HG02623 (cell line): ENCODE measurements around the gene INPP5E.

ENCODE experiments used
- ATAC-seq: cut with Tn5 transposase; IDR thresholded peaks from one replicate; pipeline ENCODE4 v1.9.1; 2021; ENCODE audit warnings: moderate library complexity; ENCODE audit not compliant: unreplicated experiment

Gene INPP5E, protein sequence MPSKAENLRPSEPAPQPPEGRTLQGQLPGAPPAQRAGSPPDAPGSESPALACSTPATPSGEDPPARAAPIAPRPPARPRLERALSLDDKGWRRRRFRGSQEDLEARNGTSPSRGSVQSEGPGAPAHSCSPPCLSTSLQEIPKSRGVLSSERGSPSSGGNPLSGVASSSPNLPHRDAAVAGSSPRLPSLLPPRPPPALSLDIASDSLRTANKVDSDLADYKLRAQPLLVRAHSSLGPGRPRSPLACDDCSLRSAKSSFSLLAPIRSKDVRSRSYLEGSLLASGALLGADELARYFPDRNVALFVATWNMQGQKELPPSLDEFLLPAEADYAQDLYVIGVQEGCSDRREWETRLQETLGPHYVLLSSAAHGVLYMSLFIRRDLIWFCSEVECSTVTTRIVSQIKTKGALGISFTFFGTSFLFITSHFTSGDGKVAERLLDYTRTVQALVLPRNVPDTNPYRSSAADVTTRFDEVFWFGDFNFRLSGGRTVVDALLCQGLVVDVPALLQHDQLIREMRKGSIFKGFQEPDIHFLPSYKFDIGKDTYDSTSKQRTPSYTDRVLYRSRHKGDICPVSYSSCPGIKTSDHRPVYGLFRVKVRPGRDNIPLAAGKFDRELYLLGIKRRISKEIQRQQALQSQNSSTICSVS

DNA sequence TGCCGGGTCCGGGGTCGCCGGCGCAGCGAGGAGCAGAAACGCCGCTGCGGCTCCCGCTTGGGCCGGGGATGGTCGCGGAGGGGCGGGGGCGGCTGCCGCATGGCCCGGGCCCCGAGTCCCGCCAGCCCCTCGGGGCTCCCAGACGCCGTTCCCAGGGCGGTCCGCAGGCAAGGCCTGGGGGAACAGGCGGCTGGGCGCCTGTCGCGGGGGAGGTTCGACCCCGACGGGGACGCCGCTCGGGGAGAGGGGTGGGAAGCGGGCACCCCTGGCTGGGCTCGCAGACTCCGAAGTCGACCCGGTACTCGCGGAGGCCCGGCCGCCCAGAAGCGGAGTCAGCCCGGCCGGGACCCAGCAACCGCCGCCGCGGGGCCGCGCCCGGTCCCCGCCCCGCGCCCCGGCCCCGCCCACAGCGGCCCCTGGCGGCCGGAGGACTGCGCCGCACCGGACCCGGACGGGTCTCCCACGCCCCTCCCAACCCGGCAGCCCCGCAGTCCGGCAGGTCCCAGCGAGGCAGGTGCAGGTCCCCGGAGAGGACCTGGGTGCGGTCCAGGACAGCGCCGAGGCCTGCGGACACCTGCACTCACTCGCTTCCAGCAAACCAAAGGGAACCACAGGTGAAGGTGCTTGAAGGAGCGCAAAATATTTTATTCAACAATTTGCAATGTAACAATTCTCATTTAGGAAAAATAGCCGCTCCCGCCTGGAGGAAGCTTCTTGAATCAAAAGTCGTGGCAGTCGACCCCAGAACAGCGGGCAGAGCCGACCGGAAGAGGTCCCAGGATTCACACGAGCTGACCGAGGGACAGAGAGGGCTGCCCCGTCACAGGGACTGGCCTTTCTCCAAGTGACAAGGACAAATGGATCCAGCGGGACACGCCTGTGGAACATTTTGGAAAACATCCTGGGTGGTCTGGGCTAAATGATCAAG is at the start of gene INPP5E:
INPP5E (minus strand) TSS at position 365 of the 928 bp plus-strand sequence. CDS start 426 bp downstream, outside the sequence.
- ATAC-seq, result peak; percentile 59

DNA sequence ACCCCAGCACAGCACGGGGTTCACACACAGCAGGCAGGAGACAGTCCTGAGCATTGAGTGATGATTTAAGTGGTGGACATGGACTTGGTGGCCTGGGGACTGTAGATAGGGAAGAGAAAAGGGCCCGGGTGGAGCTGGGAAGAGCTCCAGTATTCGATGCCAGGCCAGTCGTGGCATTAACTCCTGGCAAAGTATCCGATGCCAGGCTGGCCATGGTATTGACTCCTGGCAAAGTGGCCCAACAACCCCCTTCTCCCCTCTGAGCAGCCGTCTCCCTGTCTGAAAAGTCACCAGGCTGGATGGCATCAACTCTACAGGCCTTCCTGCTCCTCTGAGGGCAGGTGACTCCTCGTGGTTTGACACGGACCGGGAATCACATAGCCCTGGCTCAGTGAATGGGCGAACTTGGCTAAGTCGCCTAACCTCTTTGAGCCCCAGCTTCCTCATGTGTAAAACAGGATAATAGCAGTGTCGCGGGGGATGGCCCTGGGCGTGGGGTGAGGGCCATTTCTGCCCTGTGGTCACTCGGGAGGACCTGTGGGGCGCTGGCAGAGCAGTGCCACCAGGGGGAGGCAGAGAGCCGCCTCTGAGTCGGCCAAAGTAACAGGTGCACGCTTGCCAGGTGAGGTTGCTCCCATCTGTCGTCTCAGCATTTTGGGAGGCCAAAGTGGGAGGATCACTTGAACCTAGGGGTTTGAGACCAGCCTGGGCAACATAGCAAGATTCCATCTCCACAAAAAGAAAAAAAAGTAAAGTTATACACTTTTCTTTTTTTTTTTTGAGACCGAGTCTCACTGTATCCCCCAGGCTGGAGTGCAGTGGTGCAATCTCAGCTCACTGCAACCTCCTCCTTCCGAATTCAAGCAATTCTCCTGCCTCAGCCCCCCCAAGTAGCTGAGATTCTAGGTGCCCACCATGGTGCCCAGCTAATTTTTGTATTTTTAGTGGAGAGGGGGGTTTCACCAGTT is 48.9 kb upstream of the INPP5E start:
- no peak for ATAC-seq

DNA sequence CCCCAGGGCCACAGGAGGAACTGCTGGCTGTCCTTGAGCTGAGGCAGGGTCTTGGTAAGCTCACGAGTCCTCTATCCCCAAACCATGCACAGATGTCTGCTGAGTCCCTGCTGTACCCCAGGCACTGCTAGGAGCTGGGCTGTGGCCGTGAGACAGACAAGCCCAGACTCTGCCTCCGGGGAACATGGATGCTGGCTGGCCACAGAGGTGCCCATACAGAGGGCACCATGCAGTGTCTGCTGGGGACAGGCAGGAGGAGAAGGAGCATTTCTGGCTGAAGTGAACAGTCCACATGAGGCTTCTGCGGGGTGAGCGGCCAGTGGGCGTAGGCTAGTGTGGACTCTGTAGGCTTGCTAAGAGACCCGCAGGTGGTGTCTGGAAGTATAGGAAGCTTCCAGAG is 48.0 kb upstream of the INPP5E start:
- ATAC-seq, result no peak

DNA sequence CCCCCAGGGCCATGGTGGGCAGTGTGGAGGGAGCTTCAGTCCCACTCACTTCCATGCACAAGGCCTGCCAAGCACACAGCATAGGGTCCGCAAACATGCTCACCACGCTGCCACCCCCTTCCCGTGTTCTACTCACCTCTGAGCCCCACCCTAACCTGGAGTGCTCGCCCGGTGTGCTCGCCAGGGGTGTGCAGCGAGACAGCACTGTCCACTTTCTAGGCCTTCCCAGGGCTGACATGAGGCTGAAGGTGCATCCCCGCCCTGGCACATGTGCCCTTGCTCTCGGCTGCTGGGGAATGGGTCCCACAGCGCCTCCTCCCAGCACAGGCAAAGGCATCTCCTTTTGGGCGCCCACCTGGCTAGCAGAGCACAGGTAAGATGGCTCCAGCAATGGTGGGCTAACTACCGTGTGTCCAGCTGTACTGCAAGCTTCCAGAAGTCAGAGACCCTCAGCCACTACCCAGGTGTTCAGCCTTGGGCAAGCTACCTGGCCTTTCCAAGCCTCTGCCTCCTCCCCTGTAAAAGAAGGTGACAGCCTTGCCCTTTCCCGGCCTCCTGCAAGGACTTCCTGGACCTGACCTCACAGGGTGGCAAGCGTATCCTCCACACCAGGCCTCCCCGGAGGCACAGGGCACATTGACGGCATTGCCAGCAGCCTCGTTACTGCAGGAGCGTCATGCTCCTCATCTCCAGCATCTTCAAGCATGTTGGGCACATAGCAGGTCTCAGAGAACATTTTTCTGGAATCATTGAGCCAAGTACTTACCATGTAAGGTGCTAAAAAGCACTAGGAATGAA is 47.4 kb upstream of the INPP5E start:
- ATAC-seq, result no peak

DNA sequence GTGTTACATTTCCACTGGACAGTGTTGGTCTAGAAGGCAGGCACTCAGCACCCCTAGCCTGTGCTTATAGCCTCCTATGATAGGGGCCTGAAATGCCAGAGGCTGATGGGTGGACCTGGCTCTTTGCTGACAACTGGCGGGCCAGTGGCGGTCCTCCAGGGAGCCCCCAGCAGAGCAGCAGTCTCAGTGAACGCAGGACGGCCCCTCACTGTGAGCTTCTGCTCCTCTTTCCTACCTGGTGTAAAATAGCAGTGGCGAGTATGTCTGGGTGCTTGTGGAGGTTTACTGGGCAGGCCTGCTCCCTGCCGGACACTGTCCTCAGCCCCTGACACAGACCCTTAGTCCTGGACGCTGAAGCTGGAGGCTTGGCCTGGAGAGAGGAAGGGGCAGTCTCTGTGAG is 46.5 kb upstream of the INPP5E start:
- ATAC-seq, result no peak

DNA sequence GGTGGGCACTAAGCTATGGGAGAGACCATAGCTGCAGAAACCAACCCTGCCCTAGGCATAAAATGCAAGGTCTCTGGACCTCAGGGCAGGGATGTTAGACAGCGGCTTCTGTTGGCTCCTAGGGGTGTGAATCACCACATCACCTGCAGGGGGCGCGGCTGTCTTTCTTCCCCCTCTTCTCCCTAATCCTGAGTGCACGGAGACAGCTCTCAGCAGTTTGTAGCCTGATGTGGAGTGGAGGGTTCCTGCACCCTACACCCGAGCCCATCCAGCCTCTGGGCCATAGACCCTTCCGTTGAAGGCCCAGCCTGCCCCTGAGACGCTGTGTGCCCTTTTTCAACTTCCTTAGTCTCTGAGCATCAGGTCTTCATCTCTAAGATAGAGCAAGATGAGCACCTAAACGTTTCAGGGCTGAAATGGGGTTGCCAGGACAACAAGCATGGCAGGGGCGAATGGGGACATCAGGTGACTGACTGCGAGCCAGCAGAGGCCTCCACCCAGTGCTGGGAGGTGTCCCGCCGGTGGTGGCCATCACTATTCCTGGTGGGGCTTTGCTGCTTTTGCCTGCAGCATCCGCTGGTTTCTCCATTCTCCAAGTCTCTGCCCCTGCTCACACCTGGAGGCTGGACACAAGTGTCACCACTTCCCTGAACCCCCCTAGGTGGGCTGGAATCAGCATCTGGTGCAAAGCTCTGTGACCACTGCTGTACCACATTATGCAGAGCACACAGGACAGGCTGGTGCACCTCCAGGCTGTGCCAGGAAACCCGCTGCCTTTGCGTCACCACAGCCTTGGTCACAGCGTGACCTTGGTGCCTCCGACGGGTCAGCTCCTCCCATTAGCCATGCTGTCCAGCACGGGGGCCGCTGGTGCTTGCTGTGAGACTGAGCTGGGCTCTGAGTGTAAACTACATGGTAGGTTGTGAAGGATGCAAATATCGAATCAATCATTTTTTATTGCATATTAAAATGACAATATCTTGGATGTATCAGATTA is 45.7 kb upstream of the INPP5E start:
- ATAC-seq, result no peak

DNA sequence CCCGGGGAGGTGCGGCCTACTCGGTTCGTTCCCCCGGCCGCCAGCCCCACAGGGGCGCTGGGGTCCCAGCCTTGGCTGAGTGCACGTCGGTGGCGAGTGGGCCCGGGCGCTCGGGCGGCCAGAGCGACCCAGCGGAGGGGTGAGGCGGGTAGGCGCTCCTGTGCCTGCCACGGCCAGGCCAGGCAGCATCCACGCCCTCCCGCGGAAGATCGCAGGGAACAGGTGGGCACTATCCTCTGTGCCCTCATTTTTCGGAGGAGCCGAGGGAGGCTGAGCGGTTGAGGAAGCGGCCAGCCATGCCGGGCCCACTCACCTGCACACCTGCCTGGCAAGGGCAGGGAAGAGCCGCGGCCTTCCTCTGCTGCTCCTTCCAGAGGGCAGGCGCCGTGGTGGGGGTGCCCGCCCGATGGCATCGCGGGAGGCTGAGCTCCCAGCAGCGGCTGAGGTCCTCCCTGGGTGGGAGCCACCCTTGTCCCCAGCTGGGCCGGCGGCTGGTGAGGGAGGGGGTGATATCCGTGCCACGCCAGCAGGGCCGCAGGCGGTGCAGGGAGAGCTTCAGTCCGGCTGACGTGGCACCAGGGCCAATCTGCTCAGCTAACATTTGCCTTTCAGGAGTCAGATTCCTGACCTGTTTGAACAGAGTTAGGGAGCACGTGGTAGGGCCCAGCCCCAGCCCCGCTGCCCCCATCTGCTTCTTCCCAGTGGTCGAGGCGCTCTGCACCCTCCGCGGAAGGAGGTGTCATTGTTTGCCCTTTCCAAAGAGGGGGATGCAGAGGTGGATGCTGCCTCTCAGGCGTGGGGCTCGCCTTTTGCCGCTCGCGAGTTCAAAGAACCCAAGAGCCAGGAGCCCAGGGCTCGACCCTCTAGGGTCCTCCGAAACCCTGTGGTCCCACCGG is 44.8 kb upstream of the INPP5E start:
- no peak for ATAC-seq

DNA sequence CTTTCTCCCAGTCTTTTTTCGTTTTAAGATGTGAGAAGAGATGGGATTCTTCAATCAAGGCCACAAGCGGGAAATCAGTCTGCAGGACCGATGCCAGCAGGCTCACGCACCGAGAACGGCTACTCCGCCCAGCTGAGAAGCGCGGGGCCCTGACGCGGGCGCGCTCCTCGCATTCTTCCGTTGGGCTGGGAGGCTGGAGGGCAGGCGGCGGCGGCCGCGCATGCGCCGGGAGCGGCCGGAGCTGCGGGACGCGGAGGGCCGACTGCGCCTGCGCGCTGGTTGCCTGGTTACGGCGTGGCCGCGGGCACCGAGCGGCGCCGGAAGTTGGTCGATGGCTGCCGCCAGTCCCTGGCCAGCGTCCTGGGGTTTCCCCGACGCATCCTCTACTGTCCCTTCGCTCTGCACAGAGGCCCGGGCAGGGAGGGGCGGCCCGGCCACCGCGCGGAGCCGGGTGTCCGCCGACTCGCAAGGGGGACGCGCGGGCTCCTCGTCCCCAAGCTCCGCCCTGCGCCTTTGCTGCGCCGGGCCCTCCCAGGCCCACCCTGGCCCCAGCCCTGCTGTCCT is 44.0 kb upstream of the INPP5E start:
- peak; percentile 59 for ATAC-seq

DNA sequence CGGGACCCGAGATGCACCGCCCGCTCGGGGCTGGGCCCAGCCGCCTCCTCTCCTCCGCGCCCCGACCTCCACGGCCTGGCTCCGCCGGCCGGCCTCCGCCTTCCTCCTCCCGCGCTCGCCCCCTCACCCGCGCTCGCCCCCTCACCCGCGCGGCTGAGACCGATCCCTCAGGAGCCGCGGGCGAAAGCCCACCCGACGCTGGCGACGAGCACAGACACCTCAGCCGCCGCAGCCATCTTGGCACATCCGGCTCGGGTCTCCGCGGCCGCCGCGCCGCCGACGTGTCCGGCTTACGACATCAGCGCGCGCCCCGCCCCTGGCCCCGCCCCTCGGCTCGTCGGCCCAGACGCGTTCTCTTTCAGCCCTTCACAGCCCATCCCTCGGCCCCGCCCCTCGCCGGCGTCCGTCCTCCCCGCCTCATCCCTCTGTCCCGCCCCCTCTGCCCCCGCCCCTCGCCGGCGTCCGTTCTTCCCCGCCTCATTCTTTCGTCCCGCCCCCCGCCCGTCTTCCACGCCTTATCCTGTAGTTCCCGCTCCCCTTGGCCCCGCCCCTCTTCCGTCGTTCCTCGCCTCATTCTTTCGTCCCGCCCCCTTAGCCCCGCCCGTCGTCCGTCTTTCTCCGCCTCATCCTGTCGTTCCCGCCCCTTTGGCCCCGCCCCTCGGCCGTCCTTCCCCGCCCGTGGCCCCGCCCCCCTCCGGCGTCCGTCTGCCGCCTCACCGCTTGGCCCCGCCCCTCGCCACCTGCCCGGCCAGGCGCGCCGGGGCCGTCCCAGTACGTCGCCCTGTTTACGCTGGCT is 43.3 kb upstream of the INPP5E start, which contains the start of gene SEC16A:
SEC16A (minus strand) TSS at position 248 of the 796 bp plus-strand sequence. CDS start 5,425 bp downstream, outside the sequence.
- peak; percentile 49 for ATAC-seq

DNA sequence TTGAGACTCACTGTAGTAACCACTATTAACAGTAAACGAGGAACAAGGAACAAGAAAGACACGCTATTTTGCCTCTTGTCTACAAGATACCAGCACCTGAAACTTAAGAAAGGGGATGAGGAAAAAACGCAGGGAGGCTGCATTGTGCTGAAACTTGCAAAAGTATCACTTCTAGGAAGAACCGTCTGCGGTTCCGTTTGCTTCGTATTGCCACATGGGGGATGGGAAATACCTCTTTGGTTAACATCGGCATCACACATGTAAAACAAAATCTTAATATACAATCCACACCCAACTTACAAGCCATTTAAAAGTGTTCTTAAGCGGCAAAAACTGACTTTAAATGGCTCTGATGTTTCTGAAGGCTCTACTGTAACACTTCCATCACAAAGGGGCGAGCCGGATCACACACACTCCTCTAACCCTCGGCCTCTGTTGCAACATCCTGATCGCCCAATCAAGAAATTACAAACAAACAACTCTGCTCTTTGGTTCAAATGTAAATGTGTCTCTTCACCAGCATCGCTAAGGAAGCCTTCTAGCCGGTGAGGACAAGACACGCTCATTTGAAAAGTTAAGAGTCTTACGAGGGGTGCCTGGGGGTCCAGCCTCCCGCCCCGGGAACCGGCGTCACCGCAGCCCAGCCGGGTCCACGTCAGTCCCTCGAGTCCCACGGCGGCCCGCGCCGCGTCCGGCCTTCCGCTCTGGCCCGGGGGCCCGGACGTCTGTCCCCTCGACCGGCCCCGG is 42.6 kb upstream of the INPP5E start:
- peak; percentile 2 for ATAC-seq

DNA sequence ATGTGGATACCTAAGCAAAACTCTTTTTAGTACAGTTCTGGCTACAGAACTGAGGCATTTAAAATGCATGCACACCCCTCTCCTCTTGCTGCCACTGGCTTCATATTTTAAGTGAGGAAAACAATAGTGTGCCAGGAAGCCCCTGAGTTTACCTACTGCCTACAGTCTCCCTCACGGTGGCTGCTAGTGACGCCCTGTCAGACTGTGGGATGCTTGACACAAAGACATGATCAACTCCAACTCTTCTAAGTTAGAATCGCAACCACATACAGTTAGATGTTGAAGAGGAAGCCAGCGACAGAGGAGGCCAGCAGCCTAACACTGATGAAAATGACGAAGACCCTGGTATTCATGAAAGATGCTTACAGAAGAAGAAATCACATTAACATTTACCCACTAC is 41.9 kb upstream of the INPP5E start:
- ATAC-seq, result no peak

DNA sequence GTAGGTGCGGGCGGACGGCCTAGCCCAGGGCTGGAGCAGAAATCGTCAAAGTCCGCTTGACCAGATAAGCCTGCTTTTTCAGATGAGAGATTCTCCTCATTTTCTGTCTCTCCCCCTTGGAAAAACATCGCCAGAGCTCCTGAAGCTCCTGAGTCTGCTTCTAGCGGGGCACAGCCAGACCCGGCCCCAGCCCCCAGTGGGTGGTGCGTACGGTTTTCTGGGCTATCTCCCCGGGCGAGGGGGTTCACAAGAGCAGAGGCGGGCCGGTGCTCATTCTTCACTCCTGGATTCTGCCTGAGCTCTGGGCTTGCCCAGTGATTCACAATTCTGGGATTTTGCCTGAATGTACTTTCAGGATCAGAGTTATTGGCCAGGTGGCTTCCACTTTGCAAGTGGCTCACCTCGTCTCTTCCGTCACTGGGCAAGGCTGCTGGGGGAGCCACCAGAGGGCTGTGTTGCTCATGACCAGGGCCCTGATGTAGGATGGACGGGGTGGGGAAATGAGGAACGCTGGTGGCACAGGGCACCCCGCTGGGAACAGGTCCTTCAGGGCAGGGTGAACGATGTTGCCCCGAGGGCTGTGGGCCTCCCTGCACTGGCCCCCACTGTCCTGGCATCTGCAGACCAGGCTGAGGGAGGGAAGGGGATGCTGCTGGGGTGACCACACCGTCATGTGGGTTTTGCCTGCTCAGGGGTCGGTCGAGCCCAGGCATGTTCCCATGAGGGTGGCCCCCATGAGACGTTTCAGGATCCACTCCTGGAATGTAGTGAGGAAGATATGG is 36.9 kb upstream of the INPP5E start:
- no peak for ATAC-seq

DNA sequence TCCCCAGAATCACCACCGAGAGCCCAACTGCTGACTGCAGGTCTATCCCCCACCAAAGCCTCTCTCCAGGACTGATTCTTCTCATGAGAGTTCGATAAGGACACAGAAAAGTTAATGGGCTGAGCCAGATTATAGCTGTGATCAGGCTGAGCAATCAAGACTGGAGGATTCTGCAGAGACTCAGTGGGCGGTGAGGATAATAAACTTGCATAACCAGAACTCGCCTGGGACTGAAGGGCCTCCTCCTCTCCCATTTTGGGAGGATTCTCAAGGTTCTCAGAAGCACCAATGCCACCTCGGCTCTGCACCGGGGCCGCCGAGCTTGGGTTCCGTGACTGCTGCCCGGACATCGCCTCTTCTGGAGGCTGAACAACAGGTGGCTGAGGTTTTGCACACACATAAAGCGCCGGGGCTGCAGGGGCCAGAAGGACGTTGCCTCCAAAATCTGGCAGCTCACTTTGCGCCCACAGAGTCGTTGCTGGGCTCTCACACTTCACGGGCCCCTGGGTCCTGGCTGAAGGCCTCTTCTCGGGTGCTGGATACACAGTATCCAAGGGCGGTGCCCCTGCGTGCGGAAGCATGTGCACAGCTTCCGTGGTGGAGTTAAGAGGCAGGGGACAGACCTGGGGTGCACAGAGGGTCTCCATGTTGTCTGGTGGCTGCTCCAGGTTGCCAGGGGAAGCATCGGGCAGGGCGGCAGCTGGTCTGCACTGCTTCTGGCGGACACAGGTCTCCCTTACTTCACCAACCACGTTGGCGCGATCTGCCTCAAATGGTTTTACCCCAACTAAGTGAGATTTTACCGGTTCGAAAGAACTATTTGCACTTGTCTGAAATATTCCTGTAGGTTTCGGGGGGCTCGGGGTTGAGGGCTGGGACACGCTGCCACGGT is 35.6 kb upstream of the INPP5E start:
- no peak for ATAC-seq
